SK-N-SH (cell line): ENCODE data around the gene CYP2A7. TPM values are rescaled to one million over a fixed set of nuclear protein-coding genes. Genes with fewer than 3 reads are reported as not detected.
"Not testable (repeated sequence)": the region's sequence is repeated elsewhere in the genome, so short reads cannot be mapped to it uniquely, and the experiment has no call there.

Source experiments
- CTCF ChIA-PET: fragments of 300-600, 350-600 bp; formaldehyde crosslinking; extraction: SDS; loops from one replicate; lab custom pipeline; 2021; lab: Yijun Ruan, JAX
- POLR2A ChIA-PET: fragments of 350-600 bp; sonication (Branson Sonifier 250); formaldehyde crosslinking; extraction: SDS; loops from one replicate; lab custom pipeline; 2020; ENCODE audit warnings: antibody characterized with exemption, inconsistent platforms; lab: Yijun Ruan, JAX
- DNase-seq: peaks from one replicate; pipeline ENCODE4 v3.0.0; 2012
- H2AFZ ChIP-seq: fragments of 200-600 bp; sonication (generic); 2 replicates; pipeline ENCODE4 v1.8.1; 2016; ENCODE audit warnings: antibody characterized with exemption, mild to moderate bottlenecking, low read depth
- H3F3A ChIP-seq: fragments of 200-600 bp; sonication (generic); replicated peaks from 2 replicates; pipeline ENCODE3; 2016; ENCODE audit warnings: antibody characterized with exemption, mild to moderate bottlenecking; ENCODE audit not compliant: insufficient read depth
- H3K27ac ChIP-seq, 2 experiments: fragments of 200-500 bp in 1 of 2; fragments of 200-600 bp in 1 of 2; sonication (Bioruptor generic) in 1 of 2; sonication (generic), shearing (Covaris generic) in 1 of 2; 2 replicates each; pipeline versions ENCODE4 v1.5.1 to v1.6.1; 2014 to 2016; ENCODE audit warnings: low read depth in 2 of 2, inconsistent platforms in 1 of 2, low read length in 1 of 2, mild to moderate bottlenecking in 1 of 2, mixed read lengths in 1 of 2
- H3K27me3 ChIP-seq: fragments of 200-600 bp; sonication (generic), shearing (Covaris generic); 2 replicates; pipeline ENCODE4 v1.6.1; 2016; ENCODE audit warnings: mixed run types; ENCODE audit not compliant: insufficient read depth
- H3K36me3 ChIP-seq, 2 experiments: fragments of 200-500 bp in 1 of 2; fragments of 200-600 bp in 1 of 2; sonication (Bioruptor generic) in 1 of 2; sonication (generic) in 1 of 2; replicated peaks in 1 of 2; 2 replicates each; pipeline versions ENCODE3 to v1.5.1; 2014 to 2016; ENCODE audit warnings: low read length in 1 of 2, mild to moderate bottlenecking in 1 of 2; ENCODE audit not compliant: insufficient read depth in 2 of 2, control insufficient read depth in 1 of 2
- H3K4me1 ChIP-seq, 2 experiments: fragments of 200-500 bp in 1 of 2; fragments of 200-600 bp in 1 of 2; sonication (Bioruptor generic) in 1 of 2; sonication (generic), shearing (Covaris generic) in 1 of 2; 2 replicates each; pipeline versions ENCODE4 v1.5.1 to v1.6.1; 2014 to 2016; ENCODE audit warnings: low read depth in 1 of 2, low read length in 1 of 2, mixed run types in 1 of 2; ENCODE audit not compliant: insufficient read depth in 2 of 2, control insufficient read depth in 1 of 2
- H3K4me2 ChIP-seq: fragments of 200-600 bp; sonication (generic), shearing (Covaris generic); 2 replicates; pipeline ENCODE4 v1.6.1; 2017; ENCODE audit warnings: mixed run types
- H3K4me3 ChIP-seq, 2 experiments: fragments of 200-500 bp in 1 of 2; fragments of 200-600 bp in 1 of 2; sonication (Bioruptor generic) in 1 of 2; sonication (generic), shearing (Covaris generic) in 1 of 2; 2 replicates each; pipeline versions ENCODE4 v1.5.1 to v1.8.1; 2014 to 2016; ENCODE audit warnings: low read depth in 2 of 2, inconsistent platforms in 1 of 2, low read length in 1 of 2, mild to moderate bottlenecking in 1 of 2, mixed read lengths in 1 of 2, moderate library complexity in 1 of 2
- H3K79me2 ChIP-seq: fragments of 200-600 bp; sonication (generic); 2 replicates; pipeline ENCODE4 v1.8.1; 2017; ENCODE audit warnings: mild to moderate bottlenecking; ENCODE audit not compliant: insufficient read depth
- H3K9ac ChIP-seq: fragments of 200-600 bp; sonication (generic); 2 replicates; pipeline ENCODE4 v1.6.1; 2017; ENCODE audit warnings: mixed run types
- H3K9me2 ChIP-seq: fragments of 200-600 bp; sonication (generic); 2 replicates; pipeline ENCODE4 v1.6.1; 2017; ENCODE audit warnings: mixed run types
- H3K9me3 ChIP-seq: fragments of 200-600 bp; sonication (generic); 2 replicates; pipeline ENCODE4 v1.6.1; 2017; ENCODE audit warnings: mixed run types, mild to moderate bottlenecking, moderate library complexity
- H4K20me1 ChIP-seq: fragments of 200-600 bp; sonication (generic); 2 replicates; pipeline ENCODE4 v1.6.1; 2017; ENCODE audit warnings: mild to moderate bottlenecking, mixed run types; ENCODE audit not compliant: insufficient read depth
- CHD2 ChIP-seq: fragments of 150-350 bp; IDR thresholded peaks from 2 replicates; pipeline ENCODE4 v1.6.1; 2018; ENCODE audit warnings: low read length; ENCODE audit not compliant: partially characterized antibody
- EP300 ChIP-seq, 2 experiments: IDR thresholded peaks; 2 replicates each; pipeline versions ENCODE4 v1.4.0 to v1.6.1; 2012; ENCODE audit warnings: borderline replicate concordance in 1 of 2, low read depth in 1 of 2, low read length in 1 of 2
- FOSL2 ChIP-seq: IDR thresholded peaks from 2 replicates; pipeline ENCODE4 v1.4.0; 2012; ENCODE audit warnings: low read depth, mild to moderate bottlenecking, moderate library complexity, borderline replicate concordance
- GABPA ChIP-seq: IDR thresholded peaks from 2 replicates; pipeline ENCODE4 v1.4.0; 2012; ENCODE audit warnings: low read depth, mild to moderate bottlenecking
- GATA2 ChIP-seq: sonication (generic); formaldehyde crosslinking; IDR thresholded peaks from 2 replicates; pipeline ENCODE4 v1.5.0; 2020; ENCODE audit warnings: mild to moderate bottlenecking, missing genetic modification reagents
- IRF3 ChIP-seq: fragments of 150-350 bp; IDR thresholded peaks from 2 replicates; pipeline ENCODE4 v1.6.1; 2016; ENCODE audit warnings: mild to moderate bottlenecking, low read depth, low read length
- MEF2A ChIP-seq: IDR thresholded peaks from 2 replicates; pipeline ENCODE4 v1.4.0; 2012; ENCODE audit warnings: low read depth, borderline replicate concordance
- RCOR1 ChIP-seq: fragments of 150-350 bp; IDR thresholded peaks from 2 replicates; pipeline ENCODE4 v1.6.1; 2017; ENCODE audit warnings: antibody characterized with exemption, low read length
- RFX5 ChIP-seq: IDR thresholded peaks from 2 replicates; pipeline ENCODE4 v1.6.1; 2012; ENCODE audit warnings: mild to moderate bottlenecking, improper control_type of control experiment, low read length
- SIN3A ChIP-seq: IDR thresholded peaks from 2 replicates; pipeline ENCODE4 v1.6.1; 2012; ENCODE audit warnings: low read depth, mild to moderate bottlenecking, low read length, moderate library complexity, borderline replicate concordance
- TAF1 ChIP-seq: IDR thresholded peaks from 2 replicates; pipeline ENCODE4 v1.6.1; 2012; ENCODE audit warnings: low read depth, mild to moderate bottlenecking, low read length, moderate library complexity, borderline replicate concordance
- TEAD4 ChIP-seq: IDR thresholded peaks from 2 replicates; pipeline ENCODE4 v1.4.0; 2012; ENCODE audit warnings: mild to moderate bottlenecking, borderline replicate concordance; ENCODE audit not compliant: insufficient read depth
- USF1 ChIP-seq: IDR thresholded peaks from 2 replicates; pipeline ENCODE4 v1.4.0; 2012; ENCODE audit warnings: low read depth, borderline replicate concordance
- whole genome bisulfite sequencing: methylation state at CpG from one replicate; pipeline ENCODE4 v1.1.6; 2017; ENCODE audit warnings: low lambda C conversion rate; 5-methylcytosine and 5-hydroxymethylcytosine counted together
- polyA plus RNA-seq, 3 experiments: library from polyadenylated mRNA; depleted of rRNA; stranded (reverse); fragments of >200 nt; gene quantifications; 2 replicates each; pipeline ENCODE4 v1.2.3, GENCODE V29; 2012
- TF ChIP-seq, protein P1 (sequence below): IDR thresholded peaks from 2 replicates; pipeline ENCODE4 v1.4.0; 2012; ENCODE audit warnings: low read depth, borderline replicate concordance

CYP2A7 gene
- polyA plus RNA-seq, 1 of the 3 experiments (the other 2 are of a cell fraction), result not detected

- Histone ChIP-seq H3K4me3 (no peak overlapping the region), H3K9me2 (no peaks in the 10 kb centered on the region), H3K27ac (no peak overlapping the region), H3K79me2 (no peaks in the 10 kb centered on the region), H4K20me1 (no peaks in the 10 kb centered on the region), H3K4me1 (no peaks in the 10 kb centered on the region), H3K9me3 (no peaks in the 10 kb centered on the region), H3K9ac (no peak overlapping the region), H3K27me3 (no peaks in the 10 kb centered on the region), H3K36me3 (peaks cover 3 to 21% of the 10 kb centered on the region in 2 experiments), H3K4me2 (no peak overlapping the region), H3F3A (no peaks in the 10 kb centered on the region), H2AFZ (no peak overlapping the region)
- CTCF ChIA-PET, result interaction anchor here (1.0 to 2.0 kb wide), 2 partner anchors 13 to 197 kb away, joined by 4 to 5 read pairs; no protein-coding TSS in a partner anchor
- TF ChIP-seq SIN3A, result no peak
- no peak for TF ChIP-seq TEAD4
- TF ChIP-seq, protein P1, sequence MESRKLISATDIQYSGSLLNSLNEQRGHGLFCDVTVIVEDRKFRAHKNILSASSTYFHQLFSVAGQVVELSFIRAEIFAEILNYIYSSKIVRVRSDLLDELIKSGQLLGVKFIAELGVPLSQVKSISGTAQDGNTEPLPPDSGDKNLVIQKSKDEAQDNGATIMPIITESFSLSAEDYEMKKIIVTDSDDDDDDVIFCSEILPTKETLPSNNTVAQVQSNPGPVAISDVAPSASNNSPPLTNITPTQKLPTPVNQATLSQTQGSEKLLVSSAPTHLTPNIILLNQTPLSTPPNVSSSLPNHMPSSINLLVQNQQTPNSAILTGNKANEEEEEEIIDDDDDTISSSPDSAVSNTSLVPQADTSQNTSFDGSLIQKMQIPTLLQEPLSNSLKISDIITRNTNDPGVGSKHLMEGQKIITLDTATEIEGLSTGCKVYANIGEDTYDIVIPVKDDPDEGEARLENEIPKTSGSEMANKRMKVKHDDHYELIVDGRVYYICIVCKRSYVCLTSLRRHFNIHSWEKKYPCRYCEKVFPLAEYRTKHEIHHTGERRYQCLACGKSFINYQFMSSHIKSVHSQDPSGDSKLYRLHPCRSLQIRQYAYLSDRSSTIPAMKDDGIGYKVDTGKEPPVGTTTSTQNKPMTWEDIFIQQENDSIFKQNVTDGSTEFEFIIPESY, result no peak
- no peak for TF ChIP-seq TAF1
- no peak for TF ChIP-seq EP300 (IDR thresholded peaks at IDR 0.05; ENCODE audit: borderline replicate concordance in 1 of 2, low read depth in 1 of 2, low read length in 1 of 2)
- no peak for TF ChIP-seq USF1
- no peak for TF ChIP-seq RCOR1
- no peak for TF ChIP-seq CHD2
- no peak for TF ChIP-seq FOSL2
- no peak for TF ChIP-seq MEF2A
- no peak for TF ChIP-seq RFX5
- TF ChIP-seq GATA2, result no peak
- no peak for TF ChIP-seq IRF3
- TF ChIP-seq GABPA, result no peak
- POLR2A ChIA-PET, result no interaction called here
- WGBS, result 74% methylated on average over 7 of the region's 7 CpGs
- no peak for DNase-seq
Observed at GRCh38 chr19:40831502-40832430, 50.3 kb downstream of the CYP2A7 start.

DNA sequence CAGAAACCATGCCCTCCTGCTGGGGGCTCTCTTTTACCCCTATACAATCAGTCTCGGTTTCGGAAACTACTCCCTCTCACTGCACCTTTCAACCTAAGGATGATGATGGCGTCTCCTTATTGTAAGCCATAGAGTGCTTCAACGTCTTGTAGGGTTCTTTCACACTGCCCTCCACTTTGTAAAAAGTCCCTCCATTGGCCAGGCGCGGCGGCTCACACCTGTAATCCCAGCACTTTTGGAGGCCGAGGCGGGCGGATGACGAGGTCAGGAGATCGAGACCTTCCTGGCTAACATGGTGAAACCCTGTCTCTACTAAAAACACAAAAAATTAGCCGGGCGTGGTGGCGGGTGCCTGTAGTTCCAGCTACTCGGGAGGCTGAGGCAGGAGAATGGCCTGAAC lies 51.3 kb downstream of the CYP2A7 start:
- WGBS, result 97% methylated on average over 14 of the region's 16 CpGs
- H3K4me2 ChIP-seq, H3K9me3 ChIP-seq, H3K4me3 ChIP-seq, CTCF ChIA-PET, DNase-seq, H3K9me2 ChIP-seq, H3F3A ChIP-seq, H3K79me2 ChIP-seq, H3K9ac ChIP-seq, H3K27me3 ChIP-seq, H3K27ac ChIP-seq, H4K20me1 ChIP-seq, H3K4me1 ChIP-seq, H2AFZ ChIP-seq: not testable (repeated sequence)
- POLR2A ChIA-PET, result interaction anchor here (0.6 kb wide), 1 partner anchor 10 kb away, joined by 3 read pairs; no protein-coding TSS in a partner anchor
- H3K36me3 ChIP-seq, result peaks cover 3 to 24% of the 10 kb centered on the region in 2 experiments
